Astrocyte (in vitro differentiated cells and primary cell): ENCODE data around the gene MED15. TPM values are rescaled to one million over a fixed set of nuclear protein-coding genes. Genes with fewer than 3 reads are reported as not detected.

Source experiments
- DNase-seq: peaks from one replicate; pipeline ENCODE4 v3.0.0-alpha.2; 2010; ENCODE audit warnings: low read depth
- FAIRE-seq: peaks from 2 replicates; lab custom pipeline; 2011; peaks lifted over from hg19 to GRCh38; lab: Jason Lieb, UNC
- H2AFZ ChIP-seq: 2 replicates; pipeline ENCODE4 v1.6.0; 2012; ENCODE audit warnings: low read depth, low read length, inconsistent platforms
- H3K27ac ChIP-seq: 2 replicates; pipeline ENCODE4 v1.5.1; 2011; ENCODE audit warnings: low read depth, low read length, inconsistent platforms
- H3K27me3 ChIP-seq: 2 replicates; pipeline ENCODE4 v1.6.0; 2011; ENCODE audit warnings: low read length, inconsistent platforms; ENCODE audit not compliant: insufficient read depth
- H3K36me3 ChIP-seq: 2 replicates; pipeline ENCODE4 v1.5.1; 2011; ENCODE audit warnings: low read length, inconsistent platforms; ENCODE audit not compliant: insufficient read depth
- H3K4me1 ChIP-seq: 2 replicates; pipeline ENCODE4 v1.5.1; 2011; ENCODE audit warnings: low read length, inconsistent platforms; ENCODE audit not compliant: insufficient read depth
- H3K4me2 ChIP-seq: 2 replicates; pipeline ENCODE4 v1.6.0; 2012; ENCODE audit warnings: low read length, inconsistent platforms
- H3K4me3 ChIP-seq: 2 replicates; pipeline ENCODE4 v1.5.1; 2011; ENCODE audit warnings: low read depth, mild to moderate bottlenecking, low read length, inconsistent platforms; ENCODE audit not compliant: insufficient read depth
- H3K79me2 ChIP-seq: 2 replicates; pipeline ENCODE4 v1.6.0; 2012; ENCODE audit warnings: mild to moderate bottlenecking, low read length, inconsistent platforms; ENCODE audit not compliant: insufficient read depth
- H3K9ac ChIP-seq: 2 replicates; pipeline ENCODE4 v1.6.0; 2012; ENCODE audit warnings: mild to moderate bottlenecking, low read length, inconsistent platforms
- H3K9me3 ChIP-seq: 2 replicates; pipeline ENCODE4 v1.5.1; 2012; ENCODE audit warnings: low read depth, mild to moderate bottlenecking, low read length, inconsistent platforms; ENCODE audit not compliant: insufficient read depth
- H4K20me1 ChIP-seq: 2 replicates; pipeline ENCODE4 v1.6.0; 2012; ENCODE audit warnings: low read length, inconsistent platforms; ENCODE audit not compliant: insufficient read depth
- H3K27ac Mint-ChIP-seq: one replicate; pipeline ENCODE4 v1.8.0; 2021; ENCODE audit warnings: mild to moderate bottlenecking, mixed read lengths; ENCODE audit not compliant: unreplicated experiment
- H3K27me3 Mint-ChIP-seq: one replicate; pipeline ENCODE4 v1.8.0; 2021; ENCODE audit warnings: low read depth, mixed read lengths; ENCODE audit not compliant: unreplicated experiment
- H3K36me3 Mint-ChIP-seq: one replicate; pipeline ENCODE4 v1.8.0; 2021; ENCODE audit warnings: low read depth, mixed read lengths; ENCODE audit not compliant: unreplicated experiment
- H3K4me1 Mint-ChIP-seq: one replicate; pipeline ENCODE4 v1.8.0; 2021; ENCODE audit warnings: low read depth, mixed read lengths; ENCODE audit not compliant: unreplicated experiment
- H3K4me3 Mint-ChIP-seq: one replicate; pipeline ENCODE4 v1.8.0; 2021; ENCODE audit warnings: mild to moderate bottlenecking, moderate library complexity, mixed read lengths; ENCODE audit not compliant: unreplicated experiment
- H3K9me3 Mint-ChIP-seq: one replicate; pipeline ENCODE4 v1.8.0; 2021; ENCODE audit warnings: mild to moderate bottlenecking, mixed read lengths; ENCODE audit not compliant: unreplicated experiment
- EZH2 ChIP-seq: IDR thresholded peaks from 2 replicates; pipeline ENCODE4 v1.6.1; 2012; ENCODE audit warnings: mild to moderate bottlenecking, low read length, inconsistent platforms; ENCODE audit not compliant: insufficient read depth
- total RNA-seq: library from RNA; stranded (reverse); gene quantifications from 2 replicates; pipeline ENCODE4 v1.2.1, GENCODE V29; 2021
- TF ChIP-seq, protein P1 (sequence below): IDR thresholded peaks from 2 replicates; pipeline ENCODE4 v1.5.1; 2011; ENCODE audit warnings: low read depth, mild to moderate bottlenecking, inconsistent platforms, low read length, moderate library complexity; ENCODE audit not compliant: insufficient read depth

The MED15 gene
- total RNA-seq, 1 donor from 2014 or later = 153 TPM

DNA sequence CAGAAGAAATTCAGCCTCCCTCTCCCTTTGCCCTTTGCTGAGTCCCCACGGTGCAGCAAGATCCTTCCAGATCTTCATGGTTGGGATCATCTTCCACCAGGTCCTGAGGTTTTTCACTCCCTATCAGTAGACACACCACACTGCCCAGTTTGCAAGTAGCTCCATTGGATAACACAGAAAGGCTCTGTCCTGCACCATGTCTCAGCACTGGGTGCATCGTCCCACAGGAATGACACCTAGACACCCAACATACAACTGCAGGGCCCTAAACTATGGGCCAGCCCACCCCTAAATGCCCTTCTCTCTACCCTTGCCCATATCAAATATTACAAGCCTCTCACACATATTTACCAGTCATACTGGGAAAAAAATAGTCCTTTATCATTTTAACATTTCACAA lies 21.2 kb upstream of the MED15 start:
- FAIRE-seq (no peak), DNase-seq (no peak)
- H3K36me3 Mint-ChIP-seq = peaks cover 25% of the 10 kb centered on the region
- Histone ChIP-seq H3K27me3 (no peaks in the 10 kb centered on the region), H3K4me2 (no peak overlapping the region), H3K79me2 (peaks cover 22% of the 10 kb centered on the region), H3K4me1 (no peaks in the 10 kb centered on the region), H2AFZ (no peak overlapping the region), H3K36me3 (peaks cover 2% of the 10 kb centered on the region), H4K20me1 (peaks cover 37% of the 10 kb centered on the region), H3K27ac (no peak overlapping the region), H3K9me3 (no peaks in the 10 kb centered on the region), H3K4me3 (no peak overlapping the region), H3K9ac (no peak overlapping the region)
- no peaks in the 10 kb centered on the region for H3K9me3 Mint-ChIP-seq
- peak overlapping the region; percentile 37 for H3K27ac Mint-ChIP-seq
- no peak for TF ChIP-seq EZH2
- TF ChIP-seq, protein P1, sequence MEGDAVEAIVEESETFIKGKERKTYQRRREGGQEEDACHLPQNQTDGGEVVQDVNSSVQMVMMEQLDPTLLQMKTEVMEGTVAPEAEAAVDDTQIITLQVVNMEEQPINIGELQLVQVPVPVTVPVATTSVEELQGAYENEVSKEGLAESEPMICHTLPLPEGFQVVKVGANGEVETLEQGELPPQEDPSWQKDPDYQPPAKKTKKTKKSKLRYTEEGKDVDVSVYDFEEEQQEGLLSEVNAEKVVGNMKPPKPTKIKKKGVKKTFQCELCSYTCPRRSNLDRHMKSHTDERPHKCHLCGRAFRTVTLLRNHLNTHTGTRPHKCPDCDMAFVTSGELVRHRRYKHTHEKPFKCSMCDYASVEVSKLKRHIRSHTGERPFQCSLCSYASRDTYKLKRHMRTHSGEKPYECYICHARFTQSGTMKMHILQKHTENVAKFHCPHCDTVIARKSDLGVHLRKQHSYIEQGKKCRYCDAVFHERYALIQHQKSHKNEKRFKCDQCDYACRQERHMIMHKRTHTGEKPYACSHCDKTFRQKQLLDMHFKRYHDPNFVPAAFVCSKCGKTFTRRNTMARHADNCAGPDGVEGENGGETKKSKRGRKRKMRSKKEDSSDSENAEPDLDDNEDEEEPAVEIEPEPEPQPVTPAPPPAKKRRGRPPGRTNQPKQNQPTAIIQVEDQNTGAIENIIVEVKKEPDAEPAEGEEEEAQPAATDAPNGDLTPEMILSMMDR = no peak
- peaks cover 7% of the 10 kb centered on the region for H3K4me1 Mint-ChIP-seq
- no peak overlapping the region for H3K4me3 Mint-ChIP-seq
- H3K27me3 Mint-ChIP-seq = no peaks in the 10 kb centered on the region

DNA sequence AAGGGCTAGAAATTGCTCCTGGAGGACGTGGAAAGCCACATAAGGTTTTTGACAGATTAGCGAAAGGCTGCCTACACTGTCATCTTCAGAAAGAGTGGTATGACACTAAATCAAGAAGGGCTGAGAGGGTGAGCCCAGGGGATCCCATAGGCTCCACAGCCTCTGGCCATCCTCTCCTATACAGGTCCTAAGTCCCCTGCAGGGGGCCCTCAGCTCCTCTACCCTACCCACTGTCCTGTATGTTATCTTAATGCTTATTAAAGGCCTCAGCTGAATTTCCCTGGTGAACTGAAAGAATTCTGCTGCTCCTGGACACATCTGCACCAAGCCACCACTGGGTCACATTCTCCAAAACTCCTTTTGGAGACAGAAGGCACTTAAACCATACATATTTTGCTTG lies 19.7 kb upstream of the MED15 start:
- Mint-ChIP-seq H3K27ac (no peak overlapping the region), H3K4me3 (no peak overlapping the region), H3K4me1 (peaks cover 7% of the 10 kb centered on the region), H3K27me3 (no peaks in the 10 kb centered on the region), H3K9me3 (no peaks in the 10 kb centered on the region), H3K36me3 (peaks cover 25% of the 10 kb centered on the region)
- Histone ChIP-seq H3K79me2 (peaks cover 36% of the 10 kb centered on the region), H3K4me2 (no peak overlapping the region), H3K27me3 (no peaks in the 10 kb centered on the region), H3K9ac (no peak overlapping the region), H3K27ac (no peak overlapping the region), H3K4me3 (no peak overlapping the region), H4K20me1 (peaks cover 44% of the 10 kb centered on the region), H3K9me3 (no peaks in the 10 kb centered on the region), H3K4me1 (no peaks in the 10 kb centered on the region), H3K36me3 (peaks cover 2% of the 10 kb centered on the region), H2AFZ (no peak overlapping the region)
- FAIRE-seq (no peak), DNase-seq (no peak)
- TF ChIP-seq, protein P1 = no peak
- TF ChIP-seq EZH2 = no peak

DNA sequence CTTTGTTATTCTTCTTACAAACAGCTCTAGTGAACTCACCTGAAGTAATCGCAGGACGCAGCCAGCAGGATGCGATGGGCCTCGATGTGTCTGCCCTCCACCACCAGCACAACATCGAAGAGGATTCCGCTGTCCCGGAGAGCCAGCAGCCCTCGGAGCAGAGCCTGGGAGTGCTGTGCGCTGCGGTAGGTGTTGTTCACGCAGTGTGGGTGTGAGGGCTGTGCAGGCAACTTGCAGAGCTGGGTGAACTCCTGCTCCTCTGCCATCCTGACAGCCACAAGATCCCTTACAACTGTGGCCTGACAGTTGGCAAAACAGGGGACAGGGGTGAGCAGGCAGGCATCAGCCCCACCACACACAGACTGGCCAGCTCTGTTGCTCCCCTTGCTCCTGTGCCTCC lies 18.5 kb upstream of the MED15 start:
- Histone ChIP-seq H3K27ac (no peak overlapping the region), H3K4me1 (no peaks in the 10 kb centered on the region), H3K27me3 (no peaks in the 10 kb centered on the region), H2AFZ (no peak overlapping the region), H3K9ac (no peak overlapping the region), H3K4me3 (no peak overlapping the region), H3K79me2 (peaks cover 48% of the 10 kb centered on the region), H3K36me3 (no peaks in the 10 kb centered on the region), H4K20me1 (peaks cover 54% of the 10 kb centered on the region), H3K4me2 (no peak overlapping the region), H3K9me3 (no peaks in the 10 kb centered on the region)
- FAIRE-seq (no peak), DNase-seq (no peak)
- Mint-ChIP-seq H3K9me3 (no peaks in the 10 kb centered on the region), H3K4me1 (peaks cover 7% of the 10 kb centered on the region), H3K36me3 (peaks cover 16% of the 10 kb centered on the region), H3K4me3 (no peak overlapping the region), H3K27ac (no peak overlapping the region), H3K27me3 (no peaks in the 10 kb centered on the region)
- TF ChIP-seq EZH2 = no peak
- TF ChIP-seq, protein P1 = no peak
